Measurements from ENCODE around the gene NAP1L1.

- TF ChIP-seq EZH2 (IDR thresholded peaks at IDR 0.05; ENCODE audit: insufficient read depth, poor library complexity, severe bottlenecking): no peak
- no peak for TF ChIP-seq EZH2phosphoT487 (IDR thresholded peaks at IDR 0.05; ENCODE audit: insufficient read depth, low read depth)
These were observed 29.6 kb upstream of the NAP1L1 start for GRCh38 chr12:76113800-76114757.

Measured in GM23248 (cell line).